ENCODE data around the gene NET1. TPM values are rescaled to one million over a fixed set of nuclear protein-coding genes. Genes with fewer than 3 reads are reported as not detected.

Gene NET1
- total and polyA plus RNA-seq, 2 donors (not counting 3 experiments of a cell fraction or from before 2014, with no cell fraction given), result 14.4 to 46.3 TPM

- no TSS peak for BruUV-seq (replicated peaks)
- dilution Hi-C loops (cut with MboI; ENCODE audit: extremely low pct_ligation_motif_present, low sequenced_read_pairs), result no loop called here
- H4K20me1 ChIP-seq (replicated peaks; ENCODE audit: control insufficient read depth, extremely low read depth, insufficient read depth, low read length), result no peaks in the 10 kb centered on the region
- H3K9me1 ChIP-seq (replicated peaks; ENCODE audit: control insufficient read depth, extremely low read depth, insufficient read depth, low read length), result no peaks in the 10 kb centered on the region
- H3K4me2 ChIP-seq (ENCODE audit: insufficient read depth, low read length), result no peak overlapping the region
- ChIA-PET CTCF (no interaction called here), POLR2A (no interaction called here)
- FAIRE-seq (no peak), DNase-seq (ENCODE audit: low read depth, low spot score) (no peak)
- H3K27me3 ChIP-seq (ENCODE audit: control insufficient read depth in 2 of 2, insufficient read depth in 2 of 2, low read length in 2 of 2), result peaks cover 4 to 15% of the 10 kb centered on the region in 2 experiments
- H3K79me2 ChIP-seq (ENCODE audit: control insufficient read depth, insufficient read depth, low read length), result no peaks in the 10 kb centered on the region
- no peak overlapping the region for H3K27ac ChIP-seq (ENCODE audit: insufficient read depth, low read depth, low read length)
- TF ChIP-seq JUN (IDR thresholded peaks at IDR 0.05; ENCODE audit: borderline replicate concordance, insufficient read depth, insufficient read length, low read depth) (no peak), MAX (IDR thresholded peaks at IDR 0.05; ENCODE audit: insufficient read depth, insufficient read length) (no peak), CTCF (IDR thresholded peaks at IDR 0.05; ENCODE audit: extremely low read depth in 1 of 2, insufficient read depth in 1 of 2, low read depth in 1 of 2, low read length in 2 of 2) (no peak), MYC (IDR thresholded peaks at IDR 0.05; ENCODE audit: low read depth, low read length) (no peak), GATA2 (IDR thresholded peaks at IDR 0.05; ENCODE audit: insufficient read depth, insufficient read length, low read depth, low read length) (no peak), POLR2AphosphoS5 (IDR thresholded peaks at IDR 0.05; ENCODE audit: insufficient read depth, low read depth, low read length) (no peak)
- no peaks in the 10 kb centered on the region for H3K9me3 ChIP-seq (replicated peaks; ENCODE audit: control insufficient read depth, insufficient read depth, low read length)
- no peak overlapping the region for H3K4me3 ChIP-seq (replicated peaks in 1 of 3; ENCODE audit: insufficient read depth in 1 of 3, low read depth in 1 of 3, low read length in 3 of 3)
- H3K9ac ChIP-seq (replicated peaks; ENCODE audit: extremely low read depth, insufficient read depth, low read length), result no peak overlapping the region
- H3K4me1 ChIP-seq (ENCODE audit: control insufficient read depth, extremely low read depth, insufficient read depth, low read length), result no peaks in the 10 kb centered on the region
- H2AFZ ChIP-seq (ENCODE audit: low read depth, low read length), result no peak overlapping the region
- intact Hi-C loops (cut with micrococcal nuclease), result no loop called here
- H3K36me3 ChIP-seq (ENCODE audit: control insufficient read depth in 2 of 2, extremely low read depth in 1 of 2, insufficient read depth in 2 of 2, low read length in 2 of 2), result no peaks in the 10 kb centered on the region
These were observed 49.5 kb upstream of the NET1 start for GRCh38 chr10:5362873-5363272.

GRCh38 chr10:5364374-5364773, 48.0 kb upstream of the NET1 start:
- DNase-seq (ENCODE audit: low read depth, low spot score) (no peak), FAIRE-seq (no peak)
- Histone ChIP-seq H3K9me3 (replicated peaks; ENCODE audit: control insufficient read depth, insufficient read depth, low read length) (no peaks in the 10 kb centered on the region), H3K27ac (ENCODE audit: insufficient read depth, low read depth, low read length) (no peak overlapping the region), H3K9me1 (replicated peaks; ENCODE audit: control insufficient read depth, extremely low read depth, insufficient read depth, low read length) (no peaks in the 10 kb centered on the region), H4K20me1 (replicated peaks; ENCODE audit: control insufficient read depth, extremely low read depth, insufficient read depth, low read length) (no peaks in the 10 kb centered on the region), H3K4me1 (ENCODE audit: control insufficient read depth, extremely low read depth, insufficient read depth, low read length) (no peaks in the 10 kb centered on the region), H3K4me3 (replicated peaks in 1 of 3; ENCODE audit: insufficient read depth in 1 of 3, low read depth in 1 of 3, low read length in 3 of 3) (no peak overlapping the region), H2AFZ (ENCODE audit: low read depth, low read length) (no peak overlapping the region), H3K27me3 (ENCODE audit: control insufficient read depth in 2 of 2, insufficient read depth in 2 of 2, low read length in 2 of 2) (peaks cover 4 to 11% of the 10 kb centered on the region in 2 experiments), H3K79me2 (ENCODE audit: control insufficient read depth, insufficient read depth, low read length) (no peaks in the 10 kb centered on the region), H3K36me3 (ENCODE audit: control insufficient read depth in 2 of 2, extremely low read depth in 1 of 2, insufficient read depth in 2 of 2, low read length in 2 of 2) (no peaks in the 10 kb centered on the region), H3K4me2 (ENCODE audit: insufficient read depth, low read length) (no peak overlapping the region), H3K9ac (replicated peaks; ENCODE audit: extremely low read depth, insufficient read depth, low read length) (no peak overlapping the region)
- ChIA-PET CTCF (no interaction called here), POLR2A (no interaction called here)
- no TSS peak for BruUV-seq (replicated peaks)
- intact Hi-C loops (cut with micrococcal nuclease) (no loop called here), dilution Hi-C loops (cut with MboI; ENCODE audit: extremely low pct_ligation_motif_present, low sequenced_read_pairs) (no loop called here)
- TF ChIP-seq EZH2 (IDR thresholded peaks at IDR 0.05; ENCODE audit: borderline replicate concordance, low read depth, low read length, severe bottlenecking), result no peak
- no peak for TF ChIP-seq POLR2AphosphoS5 (IDR thresholded peaks at IDR 0.05; ENCODE audit: insufficient read depth, low read depth, low read length)
- no peak for TF ChIP-seq MYC (IDR thresholded peaks at IDR 0.05; ENCODE audit: low read depth, low read length)
- TF ChIP-seq CTCF (IDR thresholded peaks at IDR 0.05; ENCODE audit: extremely low read depth in 1 of 2, insufficient read depth in 1 of 2, low read depth in 1 of 2, low read length in 2 of 2), result no peak
